ENCODE results near the gene KIF4B. TPM values are rescaled to one million over a fixed set of nuclear protein-coding genes. Genes with fewer than 3 reads are reported as not detected.

KIF4B gene
- total RNA-seq, 1 donor from 2014 or later: not detected

DNA sequence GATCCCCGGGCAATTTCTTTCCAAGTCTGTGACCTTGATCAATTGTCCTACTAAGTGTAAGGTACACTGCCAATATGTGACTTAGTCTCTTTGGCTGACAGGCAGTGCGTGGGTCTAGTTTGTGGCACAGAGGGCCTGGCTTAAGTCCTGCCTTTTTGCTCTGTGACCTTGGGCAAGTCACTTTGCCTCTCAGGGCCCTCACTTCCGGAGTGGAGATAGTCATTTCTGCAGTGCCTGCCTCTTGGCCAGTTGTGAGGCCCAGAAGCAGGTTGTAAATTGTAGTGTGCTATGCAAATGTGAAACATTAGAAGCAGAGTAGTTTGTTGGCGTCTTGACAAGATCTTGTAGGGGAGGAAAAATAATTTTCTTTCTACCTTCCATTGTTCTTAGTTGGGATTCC is 39.0 kb downstream of the KIF4B start:
- Histone ChIP-seq H3K9me3 (no peaks in the 10 kb centered on the region), H3K36me3 (no peaks in the 10 kb centered on the region), H3K27ac (no peak overlapping the region), H3K4me3 (no peak overlapping the region), H3K4me1 (no peaks in the 10 kb centered on the region), H3K27me3 (no peaks in the 10 kb centered on the region)
- no peak for DNase-seq (ENCODE audit: low spot score in 2 of 2)
- no peak for TF ChIP-seq CTCF (IDR thresholded peaks at IDR 0.05)
- intact Hi-C loops (cut with DNase I): no loop called here

- no peak overlapping the region for H3K4me3 ChIP-seq
- no peaks in the 10 kb centered on the region for H3K36me3 ChIP-seq
- no peaks in the 10 kb centered on the region for H3K27me3 ChIP-seq
- TF ChIP-seq CTCF (IDR thresholded peaks at IDR 0.05): no peak
- H3K27ac ChIP-seq: no peak overlapping the region
- H3K4me1 ChIP-seq: no peaks in the 10 kb centered on the region
- no peaks in the 10 kb centered on the region for H3K9me3 ChIP-seq
- DNase-seq (ENCODE audit: low spot score in 2 of 2): no peak
- intact Hi-C loops (cut with DNase I): no loop called here
Observed at GRCh38 chr5:155053501-155053900, 39.9 kb downstream of the KIF4B start.

- Histone ChIP-seq H3K9me3 (no peaks in the 10 kb centered on the region), H3K27me3 (no peaks in the 10 kb centered on the region), H3K27ac (no peak overlapping the region), H3K4me1 (no peaks in the 10 kb centered on the region), H3K36me3 (no peaks in the 10 kb centered on the region), H3K4me3 (no peak overlapping the region)
- no peak for TF ChIP-seq CTCF (IDR thresholded peaks at IDR 0.05)
- DNase-seq (ENCODE audit: low spot score in 2 of 2): no peak
- intact Hi-C loops (cut with DNase I): no loop called here
Observed at GRCh38 chr5:155056644-155057269, 43.2 kb downstream of the KIF4B start.

- no peaks in the 10 kb centered on the region for H3K27me3 ChIP-seq
- intact Hi-C loops (cut with DNase I): no loop called here
- no peak overlapping the region for H3K27ac ChIP-seq
- H3K9me3 ChIP-seq: no peaks in the 10 kb centered on the region
- H3K4me3 ChIP-seq: no peak overlapping the region
- H3K4me1 ChIP-seq: no peaks in the 10 kb centered on the region
- no peak for TF ChIP-seq CTCF (IDR thresholded peaks at IDR 0.05)
- no peaks in the 10 kb centered on the region for H3K36me3 ChIP-seq
- no peak for DNase-seq (ENCODE audit: low spot score in 2 of 2)
Observed at GRCh38 chr5:155057626-155058025, 44.1 kb downstream of the KIF4B start.

DNA sequence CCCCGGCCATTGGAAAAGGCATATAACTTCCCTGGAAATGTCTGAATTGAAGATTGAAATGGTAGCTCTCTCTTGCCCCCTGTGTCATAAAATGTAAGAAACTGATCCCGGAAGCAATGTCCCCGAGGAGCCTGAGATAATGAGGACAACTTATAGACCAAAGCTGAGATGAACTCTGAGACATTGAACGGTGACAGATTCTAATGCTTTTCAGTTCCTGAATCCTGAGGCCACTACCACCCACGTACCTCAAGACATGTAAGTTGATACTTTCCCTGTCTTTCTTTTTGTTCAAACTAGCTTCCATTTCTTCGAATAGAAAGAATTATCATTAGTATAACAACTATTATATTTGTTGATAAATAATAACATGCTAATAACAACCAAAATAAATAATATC is 51.0 kb downstream of the KIF4B start:
- no peak overlapping the region for H3K4me3 ChIP-seq
- intact Hi-C loops (cut with DNase I): no loop called here
- H3K9me3 ChIP-seq: no peaks in the 10 kb centered on the region
- DNase-seq (ENCODE audit: low spot score in 2 of 2): no peak
- no peaks in the 10 kb centered on the region for H3K27me3 ChIP-seq
- no peaks in the 10 kb centered on the region for H3K4me1 ChIP-seq
- no peak for TF ChIP-seq CTCF (IDR thresholded peaks at IDR 0.05)
- H3K36me3 ChIP-seq: no peaks in the 10 kb centered on the region
- H3K27ac ChIP-seq: no peak overlapping the region

All from ascending aorta (tissue), 2 donors.